Glutamatergic neuron (in vitro differentiated cells): ENCODE data around the gene TBX15. TPM values are rescaled to one million over a fixed set of nuclear protein-coding genes. Genes with fewer than 3 reads are reported as not detected.

Experiments used
- DNase-seq: peaks from one replicate; pipeline ENCODE4 v3.0.0; 2022
- H3K27ac Mint-ChIP-seq: one replicate; pipeline ENCODE4 v1.8.0; 2020; ENCODE audit warnings: mild to moderate bottlenecking, mixed read lengths, inconsistent platforms; ENCODE audit not compliant: unreplicated experiment
- H3K27me3 Mint-ChIP-seq: one replicate; pipeline ENCODE4 v1.8.0; 2020; ENCODE audit warnings: mild to moderate bottlenecking, moderate library complexity, mixed read lengths, inconsistent platforms; ENCODE audit not compliant: unreplicated experiment
- H3K36me3 Mint-ChIP-seq: one replicate; pipeline ENCODE4 v1.8.0; 2020; ENCODE audit warnings: mild to moderate bottlenecking, mixed read lengths, inconsistent platforms; ENCODE audit not compliant: unreplicated experiment
- H3K4me1 Mint-ChIP-seq: one replicate; pipeline ENCODE4 v1.8.0; 2020; ENCODE audit warnings: mild to moderate bottlenecking, low read depth, mixed read lengths, inconsistent platforms; ENCODE audit not compliant: unreplicated experiment
- H3K4me3 Mint-ChIP-seq: one replicate; pipeline ENCODE4 v1.8.0; 2020; ENCODE audit warnings: mild to moderate bottlenecking, mixed read lengths, inconsistent platforms; ENCODE audit not compliant: unreplicated experiment
- H3K9me3 Mint-ChIP-seq: one replicate; pipeline ENCODE4 v1.8.0; 2020; ENCODE audit warnings: mild to moderate bottlenecking, moderate library complexity, mixed read lengths, inconsistent platforms; ENCODE audit not compliant: unreplicated experiment
- CTCF ChIP-seq: fragments of 200-600 bp; sonication (generic); IDR thresholded peaks from one replicate; pipeline ENCODE4 v1.5.0; 2021; ENCODE audit not compliant: partially characterized antibody, unreplicated experiment
- total RNA-seq: library from RNA; stranded (reverse); fragmentation: NEBNext Ultra II Directional; extraction: Animal tissue kit (Norgen Biotek cat#: 25700); gene quantifications from one replicate; pipeline ENCODE4 v1.2.1, GENCODE V29; 2021; ENCODE audit not compliant: unreplicated experiment

The TBX15 gene
- total RNA-seq, 1 donor from 2014 or later, result 0.69 TPM

DNA sequence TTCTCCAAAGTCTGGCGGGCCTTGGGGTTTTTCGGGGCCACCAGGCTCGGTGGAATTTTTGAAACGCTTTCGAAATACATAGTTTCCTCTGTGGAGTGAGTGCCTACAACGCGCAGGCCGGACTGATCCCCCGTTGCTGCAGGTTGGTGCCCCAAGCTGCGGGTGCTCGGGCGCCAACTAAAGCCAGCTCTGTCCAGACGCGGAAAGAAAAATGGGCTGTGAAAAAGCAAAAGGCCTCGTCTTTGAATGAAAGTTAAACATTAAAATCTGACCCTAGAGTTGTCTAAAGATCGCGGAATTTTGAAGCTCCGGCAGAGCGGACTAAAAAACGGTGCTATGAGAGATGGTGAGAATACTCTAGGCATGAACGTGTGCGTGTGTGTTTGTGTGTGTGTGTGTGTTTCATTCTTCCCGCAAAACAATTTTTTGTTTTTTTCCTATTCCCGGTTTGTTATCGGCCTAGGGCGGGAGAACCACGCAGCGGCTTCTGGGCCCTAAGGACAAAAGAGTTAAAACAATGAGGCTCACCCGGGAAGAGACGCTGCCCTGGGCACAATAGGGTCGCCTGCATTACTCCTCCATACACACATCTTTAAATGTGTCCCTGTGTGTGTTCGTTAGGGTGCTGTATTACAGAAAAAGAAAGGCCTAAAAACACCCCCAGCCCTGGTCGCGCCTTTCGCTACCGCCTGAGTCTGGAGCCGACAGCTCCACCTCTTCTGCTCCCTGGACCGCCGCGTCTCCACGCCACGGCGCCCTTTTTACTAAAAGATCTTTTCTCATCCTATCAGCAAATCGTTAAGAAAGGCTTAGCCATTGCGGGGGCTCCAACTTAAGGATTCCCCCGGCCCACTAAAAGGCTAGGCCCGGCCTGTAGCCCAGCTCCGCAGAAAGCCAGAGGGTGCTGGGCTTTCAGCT lies 3.2 kb downstream of the TBX15 start:
- DNase-seq, result no peak
- peaks cover 8% of the 10 kb centered on the region for H3K36me3 Mint-ChIP-seq
- peaks cover 66% of the 10 kb centered on the region for H3K27me3 Mint-ChIP-seq
- no peak overlapping the region for H3K27ac Mint-ChIP-seq
- TF ChIP-seq CTCF, result no peak
- H3K9me3 Mint-ChIP-seq, result peaks cover 28% of the 10 kb centered on the region
- peak overlapping the region; percentile 78 for H3K4me3 Mint-ChIP-seq
- peaks cover 38% of the 10 kb centered on the region for H3K4me1 Mint-ChIP-seq

DNA sequence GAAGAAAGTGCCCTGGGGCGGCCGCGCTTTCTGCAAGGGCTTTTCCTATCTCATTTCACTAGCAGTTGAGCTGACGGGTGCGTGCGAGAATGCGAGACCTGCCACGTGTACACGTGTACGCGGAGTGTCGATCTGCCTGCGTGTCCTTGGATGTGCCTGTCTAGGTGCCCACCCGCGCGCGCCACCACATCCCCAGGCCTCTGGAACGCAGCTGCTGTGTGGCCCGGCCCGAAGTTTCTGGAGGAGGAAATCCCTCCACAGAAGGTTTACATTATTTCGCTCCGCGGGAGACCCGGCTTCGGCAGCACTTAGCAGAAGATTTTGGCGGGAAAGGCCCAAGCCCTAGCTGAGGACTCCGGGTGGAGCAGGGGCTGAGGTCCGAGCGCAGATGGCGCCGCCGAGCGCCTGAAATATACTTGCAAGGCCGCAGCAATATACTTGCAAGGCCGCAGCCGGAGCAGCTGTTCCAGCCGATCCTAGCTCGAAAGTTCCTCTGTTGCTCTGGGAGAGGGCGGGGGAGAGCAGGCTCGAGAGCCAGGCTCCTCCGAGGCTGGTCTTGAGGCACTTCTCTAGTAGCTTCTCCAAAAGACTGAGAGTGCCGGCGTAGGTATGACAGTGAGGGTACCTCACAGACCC lies 3.9 kb downstream of the TBX15 start:
- Mint-ChIP-seq H3K27ac (no peak overlapping the region), H3K36me3 (peaks cover 8% of the 10 kb centered on the region), H3K4me1 (peaks cover 39% of the 10 kb centered on the region), H3K9me3 (peaks cover 29% of the 10 kb centered on the region), H3K27me3 (peaks cover 64% of the 10 kb centered on the region), H3K4me3 (no peak overlapping the region)
- DNase-seq, result peak; percentile 74
- no peak for TF ChIP-seq CTCF

DNA sequence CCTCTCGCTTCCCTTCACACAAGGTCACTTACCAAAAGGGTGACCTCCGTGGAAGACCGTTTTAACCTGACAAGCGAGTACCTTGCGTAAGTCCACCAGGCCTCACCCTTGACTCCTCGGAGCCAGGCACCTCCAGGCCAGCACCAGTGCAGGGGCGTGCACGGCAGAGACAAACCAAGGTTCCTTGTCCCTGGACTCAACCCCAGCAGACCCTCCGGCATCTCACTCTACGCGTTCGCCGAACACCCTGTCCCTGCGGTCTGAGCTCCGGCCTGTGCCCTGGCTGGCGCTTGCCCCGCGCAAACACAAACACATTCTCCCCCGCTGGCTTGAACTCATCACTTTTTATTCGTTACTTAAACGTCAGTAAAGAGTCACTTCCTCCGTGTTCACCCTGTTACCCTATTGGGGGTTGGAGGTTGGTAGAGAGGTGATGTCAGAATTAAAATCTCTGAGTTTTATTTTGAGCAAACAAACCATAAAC lies 4.5 kb downstream of the TBX15 start:
- no peak for DNase-seq
- Mint-ChIP-seq H3K4me1 (peaks cover 38% of the 10 kb centered on the region), H3K4me3 (no peak overlapping the region)

GRCh38 chr1:118982821-118983557 lies 5.2 kb downstream of the TBX15 start:
- TF ChIP-seq CTCF, result no peak
- no peak overlapping the region for H3K27ac Mint-ChIP-seq
- H3K36me3 Mint-ChIP-seq, result peaks cover 8% of the 10 kb centered on the region
- H3K27me3 Mint-ChIP-seq, result peaks cover 58% of the 10 kb centered on the region
- H3K9me3 Mint-ChIP-seq, result peaks cover 27% of the 10 kb centered on the region
- peaks cover 37% of the 10 kb centered on the region for H3K4me1 Mint-ChIP-seq
- DNase-seq, result no peak
- H3K4me3 Mint-ChIP-seq, result no peak overlapping the region

More for the DNA sequence above, 4.5 kb downstream of the TBX15 start:
- H3K27ac Mint-ChIP-seq, result no peak overlapping the region
- H3K36me3 Mint-ChIP-seq, result peaks cover 8% of the 10 kb centered on the region
- H3K27me3 Mint-ChIP-seq, result peaks cover 60% of the 10 kb centered on the region
- no peak for TF ChIP-seq CTCF
- H3K9me3 Mint-ChIP-seq, result peaks cover 29% of the 10 kb centered on the region
